ENCODE measurements around the gene FAM221A.
"Not testable (repeated sequence)": the region's sequence is repeated elsewhere in the genome, so short reads cannot be mapped to it uniquely, and the experiment has no call there.

Gene FAM221A

GRCh38 chr7:23664122-23664521 lies 15.9 kb upstream of the FAM221A start:
- Histone ChIP-seq H3K27ac (ENCODE audit: low read length) (no peak overlapping the region), H3K9me3 (ENCODE audit: control insufficient read depth in 2 of 2, low read length in 2 of 2) (no peaks in the 10 kb centered on the region), H3K9ac (ENCODE audit: low read length in 2 of 2) (no peak overlapping the region), H3K36me3 (ENCODE audit: control insufficient read depth in 2 of 2, insufficient read depth in 2 of 2, low read length in 2 of 2) (no peaks in the 10 kb centered on the region), H3K4me1 (ENCODE audit: control insufficient read depth, insufficient read depth, low read length) (no peaks in the 10 kb centered on the region), H3K27me3 (ENCODE audit: control insufficient read depth in 1 of 2, insufficient read depth in 2 of 2, low read length in 2 of 2) (no peaks in the 10 kb centered on the region), H3K4me3 (ENCODE audit: low read length in 2 of 2) (no peak overlapping the region)

GRCh38 chr7:23672033-23672432 lies 8.0 kb upstream of the FAM221A start:
- Histone ChIP-seq H3K27me3 (ENCODE audit: control insufficient read depth in 1 of 2, insufficient read depth in 2 of 2, low read length in 2 of 2) (no peaks in the 10 kb centered on the region), H3K9me3 (ENCODE audit: control insufficient read depth in 2 of 2, low read length in 2 of 2) (no peaks in the 10 kb centered on the region), H3K4me1 (ENCODE audit: control insufficient read depth, insufficient read depth, low read length) (no peaks in the 10 kb centered on the region), H3K4me3 (ENCODE audit: low read length in 2 of 2) (no peak overlapping the region), H3K27ac (ENCODE audit: low read length) (no peak overlapping the region), H3K36me3 (ENCODE audit: control insufficient read depth in 2 of 2, insufficient read depth in 2 of 2, low read length in 2 of 2) (no peaks in the 10 kb centered on the region), H3K9ac (ENCODE audit: low read length in 2 of 2) (no peak overlapping the region)

DNA sequence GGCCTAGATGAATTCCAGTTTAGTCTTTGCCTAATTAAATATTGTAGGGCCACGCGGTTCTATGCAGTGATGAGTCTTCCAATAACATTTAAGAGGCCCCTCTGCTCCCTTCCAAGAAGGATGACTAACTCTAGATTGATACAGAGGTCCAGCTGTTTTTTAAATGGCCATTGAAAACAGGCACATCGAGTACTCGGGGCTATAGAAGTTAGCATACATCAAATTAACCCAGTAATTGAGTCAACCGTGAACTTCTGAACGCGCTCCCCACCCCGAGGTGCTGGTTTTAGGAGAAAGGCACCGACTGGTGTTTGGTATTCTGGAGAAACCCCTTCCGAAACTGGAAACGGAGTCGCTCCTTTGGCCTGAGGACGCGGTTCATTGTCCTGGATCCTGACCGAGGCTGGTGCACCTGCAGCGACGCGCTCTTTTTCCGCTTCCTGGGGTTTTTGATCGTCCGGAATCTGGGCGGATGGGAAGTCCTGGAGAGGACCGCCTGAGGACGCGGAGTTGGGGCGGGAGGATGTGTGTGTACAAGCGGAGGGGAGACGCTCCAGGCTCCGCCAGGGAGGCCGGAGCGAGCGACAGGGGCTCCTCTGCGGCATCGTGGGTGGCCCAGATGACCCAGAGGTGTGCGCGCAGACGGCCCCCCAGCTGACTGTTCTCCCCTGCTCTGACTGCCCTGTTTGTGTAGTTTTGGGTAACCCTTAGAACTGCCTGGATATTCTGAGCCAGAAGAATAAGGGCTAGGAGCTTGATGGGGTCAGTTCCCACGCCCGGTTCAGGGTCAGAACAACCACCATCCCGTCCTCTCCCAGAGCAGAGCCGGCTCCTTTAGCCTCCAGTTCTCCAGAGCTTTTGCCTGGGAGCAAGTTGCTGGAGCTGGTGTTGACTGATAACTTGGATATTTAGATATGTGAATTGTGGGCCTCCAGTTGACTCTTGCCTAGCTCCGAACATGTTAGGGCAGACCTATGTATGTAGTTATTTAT lies 711 bp downstream of the FAM221A start:
- Histone ChIP-seq H3K9me3 (ENCODE audit: control insufficient read depth in 2 of 2, low read length in 2 of 2) (no peaks in the 10 kb centered on the region), H3K27me3 (ENCODE audit: control insufficient read depth in 1 of 2, insufficient read depth in 2 of 2, low read length in 2 of 2) (no peaks in the 10 kb centered on the region), H3K4me3 (ENCODE audit: low read length in 2 of 2) (peak overlapping the region; percentile 70 to 94), H3K4me1 (ENCODE audit: control insufficient read depth, insufficient read depth, low read length) (peaks cover 8% of the 10 kb centered on the region), H3K9ac (ENCODE audit: low read length in 2 of 2) (peak overlapping the region; percentile 80), H3K36me3 (ENCODE audit: control insufficient read depth in 2 of 2, insufficient read depth in 2 of 2, low read length in 2 of 2) (no peaks in the 10 kb centered on the region), H3K27ac (ENCODE audit: low read length) (peak overlapping the region; percentile 78)

DNA sequence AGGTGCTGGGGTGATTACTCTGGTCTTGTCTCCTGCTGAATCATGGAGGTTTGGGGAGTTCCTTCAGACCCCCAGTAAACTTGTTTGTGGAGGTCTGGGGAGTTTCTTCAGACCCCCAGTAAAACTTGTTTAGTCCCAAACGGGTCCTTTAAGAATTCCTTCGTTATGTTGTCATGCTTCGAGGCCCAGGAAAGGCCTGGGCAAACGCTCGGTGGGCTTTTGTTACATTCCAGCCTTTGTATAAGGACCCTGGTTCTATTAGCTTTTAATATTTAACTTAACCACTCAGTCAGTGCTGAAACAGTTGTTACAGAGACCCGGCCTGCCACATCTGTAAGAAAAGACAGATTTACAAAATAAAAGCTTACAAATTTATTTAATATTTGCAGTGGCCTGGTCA lies 4.0 kb downstream of the FAM221A start:
- H3K9me3 ChIP-seq (ENCODE audit: control insufficient read depth in 2 of 2, low read length in 2 of 2); H3K27me3 ChIP-seq (ENCODE audit: control insufficient read depth in 1 of 2, insufficient read depth in 2 of 2, low read length in 2 of 2); H3K9ac ChIP-seq (ENCODE audit: low read length in 2 of 2); H3K4me3 ChIP-seq (ENCODE audit: low read length in 2 of 2); H3K27ac ChIP-seq (ENCODE audit: low read length); H3K36me3 ChIP-seq (ENCODE audit: control insufficient read depth in 2 of 2, insufficient read depth in 2 of 2, low read length in 2 of 2): not testable (repeated sequence)
- H3K4me1 ChIP-seq (ENCODE audit: control insufficient read depth, insufficient read depth, low read length) = peaks cover 12% of the 10 kb centered on the region

DNA sequence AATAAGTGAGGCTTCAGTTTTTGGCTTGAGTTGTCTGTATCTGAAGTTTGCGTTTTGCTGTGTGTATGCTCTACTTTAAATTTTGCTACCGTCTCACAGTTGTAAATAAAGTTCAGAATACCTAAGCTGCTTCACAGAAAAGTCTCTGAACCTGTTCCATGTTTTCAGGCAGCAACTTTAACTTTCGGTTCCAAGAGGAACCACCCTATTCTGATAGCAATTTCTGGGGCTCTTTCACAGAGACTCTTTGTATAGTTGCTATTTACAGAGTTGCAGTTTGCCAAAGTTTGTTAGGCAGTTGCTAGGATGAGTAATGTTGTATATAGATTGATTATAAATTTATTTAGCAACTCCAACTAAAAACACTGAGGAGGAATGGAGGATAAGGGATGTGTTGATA lies 5.7 kb downstream of the FAM221A start:
- H3K27ac ChIP-seq (ENCODE audit: low read length) = no peak overlapping the region
- peaks cover 0 to 3% of the 10 kb centered on the region in 2 donors for H3K36me3 ChIP-seq (ENCODE audit: control insufficient read depth in 2 of 2, insufficient read depth in 2 of 2, low read length in 2 of 2)
- H3K4me1 ChIP-seq (ENCODE audit: control insufficient read depth, insufficient read depth, low read length) = peaks cover 10% of the 10 kb centered on the region
- H3K9me3 ChIP-seq (ENCODE audit: control insufficient read depth in 2 of 2, low read length in 2 of 2) = no peaks in the 10 kb centered on the region
- H3K4me3 ChIP-seq (ENCODE audit: low read length in 2 of 2) = no peak overlapping the region
- H3K9ac ChIP-seq (ENCODE audit: low read length in 2 of 2) = no peak overlapping the region
- no peaks in the 10 kb centered on the region for H3K27me3 ChIP-seq (ENCODE audit: control insufficient read depth in 1 of 2, insufficient read depth in 2 of 2, low read length in 2 of 2)

DNA sequence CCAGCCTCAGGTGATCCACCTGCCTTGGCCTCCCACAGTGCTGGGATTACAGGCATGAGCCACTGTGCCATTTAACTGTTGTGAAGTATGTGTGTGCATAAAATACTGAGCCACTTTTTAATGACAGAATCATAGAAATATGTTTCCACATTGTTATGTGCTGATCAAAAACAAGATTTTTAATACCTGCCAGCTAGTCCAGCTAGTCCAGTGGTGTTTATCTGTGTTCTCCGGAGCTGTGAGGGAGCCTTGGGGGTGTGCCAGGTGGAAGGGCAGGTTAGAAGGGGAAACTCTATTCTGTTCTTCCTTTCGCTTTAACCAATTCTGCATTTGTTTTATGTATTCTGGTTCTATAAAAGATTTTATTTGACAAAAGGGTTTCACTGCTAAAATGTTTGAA lies 7.0 kb downstream of the FAM221A start:
- H3K9me3 ChIP-seq (ENCODE audit: control insufficient read depth in 2 of 2, low read length in 2 of 2) = no peaks in the 10 kb centered on the region
- no peaks in the 10 kb centered on the region for H3K27me3 ChIP-seq (ENCODE audit: control insufficient read depth in 1 of 2, insufficient read depth in 2 of 2, low read length in 2 of 2)
- no peak overlapping the region for H3K27ac ChIP-seq (ENCODE audit: low read length)
- peaks cover 0 to 3% of the 10 kb centered on the region in 2 donors for H3K36me3 ChIP-seq (ENCODE audit: control insufficient read depth in 2 of 2, insufficient read depth in 2 of 2, low read length in 2 of 2)
- no peak overlapping the region for H3K4me3 ChIP-seq (ENCODE audit: low read length in 2 of 2)
- H3K9ac ChIP-seq (ENCODE audit: low read length in 2 of 2) = no peak overlapping the region
- H3K4me1 ChIP-seq (ENCODE audit: control insufficient read depth, insufficient read depth, low read length) = peaks cover 4% of the 10 kb centered on the region

GRCh38 chr7:23689165-23689564 lies 9.2 kb downstream of the FAM221A start:
- H3K9me3 ChIP-seq (ENCODE audit: control insufficient read depth in 2 of 2, low read length in 2 of 2) = no peaks in the 10 kb centered on the region
- H3K27ac ChIP-seq (ENCODE audit: low read length) = no peak overlapping the region
- H3K27me3 ChIP-seq (ENCODE audit: control insufficient read depth in 1 of 2, insufficient read depth in 2 of 2, low read length in 2 of 2) = no peaks in the 10 kb centered on the region
- no peak overlapping the region for H3K9ac ChIP-seq (ENCODE audit: low read length in 2 of 2)
- no peak overlapping the region for H3K4me3 ChIP-seq (ENCODE audit: low read length in 2 of 2)
- peaks cover 4% of the 10 kb centered on the region for H3K4me1 ChIP-seq (ENCODE audit: control insufficient read depth, insufficient read depth, low read length)
- peaks cover 0 to 7% of the 10 kb centered on the region in 2 donors for H3K36me3 ChIP-seq (ENCODE audit: control insufficient read depth in 2 of 2, insufficient read depth in 2 of 2, low read length in 2 of 2)

DNA sequence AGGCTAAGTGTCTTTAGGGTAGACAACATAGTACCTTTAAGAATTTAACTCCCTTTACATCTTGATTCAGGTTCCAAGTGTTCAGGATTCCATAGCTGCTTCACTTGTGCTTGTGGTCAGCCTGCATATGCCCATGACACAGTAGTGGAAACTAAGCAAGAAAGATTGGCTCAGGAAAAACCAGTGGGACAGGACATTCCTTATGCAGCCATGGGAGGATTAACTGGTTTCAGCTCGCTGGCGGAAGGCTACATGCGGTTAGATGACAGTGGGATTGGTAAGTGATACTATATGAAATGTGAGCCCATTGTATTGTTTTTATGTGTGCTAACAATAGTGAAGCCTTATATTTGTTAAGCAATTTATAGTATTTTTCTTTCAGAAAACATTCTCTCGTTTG lies 11.3 kb downstream of the FAM221A start:
- Histone ChIP-seq H3K36me3 (ENCODE audit: control insufficient read depth in 2 of 2, insufficient read depth in 2 of 2, low read length in 2 of 2) (peaks cover 0 to 7% of the 10 kb centered on the region in 2 donors), H3K4me3 (ENCODE audit: low read length in 2 of 2) (no peak overlapping the region), H3K27me3 (ENCODE audit: control insufficient read depth in 1 of 2, insufficient read depth in 2 of 2, low read length in 2 of 2) (no peaks in the 10 kb centered on the region), H3K9ac (ENCODE audit: low read length in 2 of 2) (no peak overlapping the region), H3K4me1 (ENCODE audit: control insufficient read depth, insufficient read depth, low read length) (peaks cover under 1% of the 10 kb centered on the region), H3K9me3 (ENCODE audit: control insufficient read depth in 2 of 2, low read length in 2 of 2) (no peaks in the 10 kb centered on the region), H3K27ac (ENCODE audit: low read length) (no peak overlapping the region)

- no peak overlapping the region for H3K27ac ChIP-seq (ENCODE audit: low read length)
- H3K36me3 ChIP-seq (ENCODE audit: control insufficient read depth in 2 of 2, insufficient read depth in 2 of 2, low read length in 2 of 2) = peaks cover 3 to 7% of the 10 kb centered on the region in 2 donors
- no peaks in the 10 kb centered on the region for H3K9me3 ChIP-seq (ENCODE audit: control insufficient read depth in 2 of 2, low read length in 2 of 2)
Observed at GRCh38 chr7:23693224-23693623, 13.2 kb downstream of the FAM221A start.

DNA sequence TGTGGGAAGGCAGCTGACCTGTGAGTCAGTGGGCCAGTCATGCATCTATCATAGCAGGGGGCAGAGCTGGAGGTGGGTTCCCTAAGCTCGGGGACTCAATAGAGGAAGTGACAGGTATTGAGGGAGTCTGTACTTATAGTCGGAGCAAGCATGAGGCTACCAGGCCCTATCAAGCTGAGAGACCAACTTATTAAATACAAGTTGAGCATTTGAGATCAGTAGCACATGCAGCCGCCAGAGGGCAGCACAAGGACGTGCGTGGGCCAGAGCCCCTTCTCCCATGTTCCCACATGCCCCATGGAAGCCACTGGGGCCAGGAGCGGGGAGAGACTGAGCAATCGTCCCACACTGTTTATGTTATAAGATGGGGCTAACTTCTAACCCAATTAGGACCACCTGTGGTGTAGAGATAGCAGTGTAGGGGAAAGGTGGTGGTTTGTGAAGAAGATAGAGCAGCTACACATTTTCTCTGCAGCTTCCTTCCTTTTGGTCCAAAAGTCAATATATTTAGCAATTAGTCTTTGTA lies 17.0 kb downstream of the FAM221A start:
- Histone ChIP-seq H3K27ac (ENCODE audit: low read length) (no peak overlapping the region), H3K4me1 (ENCODE audit: control insufficient read depth, insufficient read depth, low read length) (no peaks in the 10 kb centered on the region), H3K27me3 (ENCODE audit: control insufficient read depth in 1 of 2, insufficient read depth in 2 of 2, low read length in 2 of 2) (no peaks in the 10 kb centered on the region), H3K9me3 (ENCODE audit: control insufficient read depth in 2 of 2, low read length in 2 of 2) (no peaks in the 10 kb centered on the region), H3K4me3 (ENCODE audit: low read length in 2 of 2) (no peak overlapping the region), H3K9ac (ENCODE audit: low read length in 2 of 2) (no peak overlapping the region), H3K36me3 (ENCODE audit: control insufficient read depth in 2 of 2, insufficient read depth in 2 of 2, low read length in 2 of 2) (peaks cover 4 to 5% of the 10 kb centered on the region in 2 donors)

More at GRCh38 chr7:23693224-23693623, 13.2 kb downstream of the FAM221A start:
- Histone ChIP-seq H3K27me3 (ENCODE audit: control insufficient read depth in 1 of 2, insufficient read depth in 2 of 2, low read length in 2 of 2) (no peaks in the 10 kb centered on the region), H3K4me1 (ENCODE audit: control insufficient read depth, insufficient read depth, low read length) (no peaks in the 10 kb centered on the region), H3K4me3 (ENCODE audit: low read length in 2 of 2) (no peak overlapping the region), H3K9ac (ENCODE audit: low read length in 2 of 2) (no peak overlapping the region)

GRCh38 chr7:23698822-23699221 lies 18.8 kb downstream of the FAM221A start:
- Histone ChIP-seq H3K9ac (ENCODE audit: low read length in 2 of 2) (no peak overlapping the region), H3K4me1 (ENCODE audit: control insufficient read depth, insufficient read depth, low read length) (no peaks in the 10 kb centered on the region), H3K4me3 (ENCODE audit: low read length in 2 of 2) (no peak overlapping the region), H3K27ac (ENCODE audit: low read length) (no peak overlapping the region), H3K27me3 (ENCODE audit: control insufficient read depth in 1 of 2, insufficient read depth in 2 of 2, low read length in 2 of 2) (no peaks in the 10 kb centered on the region), H3K9me3 (ENCODE audit: control insufficient read depth in 2 of 2, low read length in 2 of 2) (no peaks in the 10 kb centered on the region), H3K36me3 (ENCODE audit: control insufficient read depth in 2 of 2, insufficient read depth in 2 of 2, low read length in 2 of 2) (peaks cover 8% of the 10 kb centered on the region in 2 donors)

Data from stomach smooth muscle (tissue), 2 donors.